BE2C (cell line): Measurements from ENCODE around the gene PIP4K2A.

Experiments
- DNase-seq: peaks from one replicate; pipeline ENCODE4 v3.0.0-alpha.2; 2020
- H3K27me3 ChIP-seq: fragments of 250-450 bp; sonication (Bioruptor Pico); 2 replicates; pipeline ENCODE4 v1.5.1; 2020; ENCODE audit warnings: mild to moderate bottlenecking
- H3K36me3 ChIP-seq: fragments of 250-450 bp; sonication (Bioruptor Pico); 2 replicates; pipeline ENCODE4 v1.5.1; 2020; ENCODE audit warnings: mild to moderate bottlenecking
- H3K4me1 ChIP-seq: fragments of 250-450 bp; sonication (Bioruptor Pico); 2 replicates; pipeline ENCODE4 v1.5.1; 2020
- H3K4me3 ChIP-seq: 2 replicates; pipeline ENCODE4 v1.5.1; 2011; ENCODE audit warnings: low read depth, low read length
- H3K9me3 ChIP-seq: fragments of 250-450 bp; sonication (Bioruptor Pico); 2 replicates; pipeline ENCODE4 v1.5.1; 2020
- CTCF ChIP-seq: IDR thresholded peaks from 2 replicates; pipeline ENCODE4 v1.5.1; 2012; ENCODE audit warnings: mild to moderate bottlenecking, low read depth, low read length

The PIP4K2A gene

DNA sequence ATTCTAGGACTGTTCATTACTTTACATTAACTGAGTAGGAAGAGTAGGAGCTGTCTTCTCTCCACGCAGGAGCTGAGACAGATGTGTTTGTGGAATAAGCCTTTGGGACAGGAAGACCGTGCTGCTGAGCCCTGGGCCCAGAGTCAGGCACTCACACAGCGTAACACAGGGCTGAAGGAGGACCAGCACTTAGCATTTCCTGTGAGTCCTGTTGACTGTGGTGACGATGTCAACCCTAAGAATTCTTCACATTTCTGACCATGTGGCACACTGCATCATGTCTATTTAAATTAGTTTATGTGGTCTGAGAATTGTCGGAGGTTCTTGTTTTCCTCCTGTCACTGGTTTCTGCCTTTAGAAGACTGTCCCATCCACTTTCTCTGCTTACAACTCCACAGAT is 117.2 kb downstream of the PIP4K2A start:
- H3K4me3 ChIP-seq, result no peak overlapping the region
- DNase-seq, result no peak
- H3K4me1 ChIP-seq, result peaks cover 24% of the 10 kb centered on the region
- no peaks in the 10 kb centered on the region for H3K9me3 ChIP-seq
- no peaks in the 10 kb centered on the region for H3K27me3 ChIP-seq
- no peak for TF ChIP-seq CTCF
- H3K36me3 ChIP-seq, result no peaks in the 10 kb centered on the region

DNA sequence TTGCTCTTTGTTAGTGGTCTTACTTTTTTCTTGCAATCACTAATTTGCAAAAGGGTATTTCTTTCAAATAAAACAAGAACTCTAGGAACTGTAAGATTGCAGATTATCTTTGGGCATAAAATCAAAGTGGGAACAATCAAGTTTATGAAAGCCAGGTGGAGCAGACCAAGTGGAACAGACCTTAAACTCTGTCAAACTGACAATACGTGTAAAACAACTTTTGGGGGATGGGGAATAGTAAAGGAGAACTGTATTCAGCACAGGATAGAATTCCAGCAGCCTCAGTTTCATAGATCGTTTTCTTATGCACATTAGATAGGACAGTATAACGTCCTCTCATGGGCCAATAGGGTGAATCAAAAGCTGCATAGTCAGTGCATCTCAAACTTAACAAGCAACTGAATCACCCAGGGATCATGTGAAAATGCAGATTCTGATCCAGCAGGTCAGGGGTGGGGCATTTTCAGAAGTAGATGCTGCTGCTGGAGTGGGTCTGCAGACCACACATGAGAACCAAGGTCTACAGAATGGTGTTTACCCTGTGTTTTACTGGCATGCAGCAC is 120.7 kb downstream of the PIP4K2A start:
- peaks cover 6% of the 10 kb centered on the region; the same call in 1 of the 2 replicates for H3K4me1 ChIP-seq
- no peaks in the 10 kb centered on the region for H3K9me3 ChIP-seq
- no peak overlapping the region for H3K4me3 ChIP-seq
- DNase-seq, result no peak
- H3K27me3 ChIP-seq, result no peaks in the 10 kb centered on the region
- no peaks in the 10 kb centered on the region for H3K36me3 ChIP-seq
- no peak for TF ChIP-seq CTCF

DNA sequence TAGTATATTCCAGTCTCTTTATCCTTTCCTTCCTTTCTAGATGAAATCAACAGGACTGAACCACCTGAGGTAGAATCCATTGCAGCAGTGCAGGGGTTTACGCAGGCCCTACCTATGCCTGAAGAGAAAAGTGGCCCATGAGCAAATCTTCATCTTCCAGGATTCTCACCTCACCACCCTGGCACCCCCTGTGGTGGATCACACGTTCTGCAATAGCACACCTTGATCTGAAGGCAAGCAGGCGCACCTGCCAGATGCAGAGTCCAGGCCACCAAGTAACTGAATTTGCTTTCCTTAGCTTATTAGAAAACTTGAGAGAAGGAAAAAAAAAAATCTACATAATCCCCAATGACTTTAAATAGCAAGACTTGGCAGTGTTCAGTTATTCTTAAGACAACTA is 121.4 kb downstream of the PIP4K2A start:
- H3K4me1 ChIP-seq, result peaks cover 6% of the 10 kb centered on the region; the same call in 1 of the 2 replicates
- no peaks in the 10 kb centered on the region for H3K36me3 ChIP-seq
- H3K4me3 ChIP-seq, result no peak overlapping the region
- no peaks in the 10 kb centered on the region for H3K27me3 ChIP-seq
- no peaks in the 10 kb centered on the region for H3K9me3 ChIP-seq
- no peak for TF ChIP-seq CTCF
- no peak for DNase-seq

DNA sequence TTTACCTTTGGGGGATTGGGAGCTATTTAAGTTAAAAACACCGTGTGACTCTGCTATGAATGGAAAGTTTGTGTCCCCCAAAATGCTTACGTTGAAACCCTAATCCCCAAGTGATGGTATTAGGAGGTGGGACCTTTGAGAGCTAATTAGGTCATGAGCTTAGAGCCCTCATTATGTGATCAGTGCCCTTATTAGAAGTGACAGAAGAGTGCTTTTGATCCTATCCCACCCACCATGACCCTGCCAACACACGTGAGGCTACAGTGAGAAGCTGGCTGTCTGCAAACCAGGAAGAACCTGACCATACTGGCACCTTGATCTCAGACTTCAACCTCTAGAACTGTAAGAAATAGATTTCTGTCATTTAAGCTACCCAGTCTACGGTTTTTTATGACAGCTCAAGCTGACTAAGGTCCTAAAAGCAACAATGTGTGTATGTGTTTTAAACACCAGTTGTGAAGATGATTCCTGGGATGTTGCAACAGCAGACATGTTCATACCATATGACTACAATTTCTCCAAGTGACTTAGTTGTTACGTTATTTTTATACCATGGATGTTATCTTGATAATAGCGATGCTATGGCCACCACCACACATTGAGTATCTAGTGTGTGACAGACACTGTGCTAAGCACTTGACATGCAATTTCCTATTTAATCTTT is 124.4 kb downstream of the PIP4K2A start:
- no peak for DNase-seq

DNA sequence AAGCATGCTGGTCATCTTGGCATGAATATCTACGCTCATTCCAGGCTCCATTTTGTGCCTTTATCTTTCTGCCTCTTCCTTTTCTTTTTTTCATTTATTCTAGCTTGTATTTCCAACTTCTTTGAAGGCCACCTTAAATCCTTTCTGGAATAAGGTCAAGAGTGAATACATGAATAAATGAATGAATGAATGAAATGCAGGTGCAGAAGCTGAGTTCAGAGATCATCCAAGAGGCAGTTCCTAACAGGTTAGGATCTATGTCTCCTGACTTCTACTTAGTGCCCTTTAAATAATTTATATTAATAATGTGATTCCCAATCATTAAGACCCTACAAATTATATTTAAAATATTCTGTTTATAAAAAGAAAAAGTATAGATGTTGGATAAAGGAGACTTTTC is 125.9 kb downstream of the PIP4K2A start:
- 0 out of 2 replicates have a peak, but pooled peaks cover 3% of the 10 kb centered on the region for H3K4me1 ChIP-seq
- no peaks in the 10 kb centered on the region for H3K9me3 ChIP-seq
- H3K36me3 ChIP-seq, result no peaks in the 10 kb centered on the region
- no peak for TF ChIP-seq CTCF
- no peaks in the 10 kb centered on the region for H3K27me3 ChIP-seq
- DNase-seq, result no peak
- no peak overlapping the region for H3K4me3 ChIP-seq

More for the DNA sequence above, 124.4 kb downstream of the PIP4K2A start:
- Histone ChIP-seq H3K4me1 (peaks cover 5% of the 10 kb centered on the region; the same call in 1 of the 2 replicates), H3K9me3 (no peaks in the 10 kb centered on the region), H3K36me3 (no peaks in the 10 kb centered on the region), H3K4me3 (no peak overlapping the region), H3K27me3 (no peaks in the 10 kb centered on the region)
- no peak for TF ChIP-seq CTCF

- TF ChIP-seq CTCF, result no peak
- Histone ChIP-seq H3K4me3 (no peak overlapping the region), H3K9me3 (no peaks in the 10 kb centered on the region), H3K36me3 (no peaks in the 10 kb centered on the region), H3K4me1 (0 out of 2 replicates have a peak, but pooled peaks cover 3% of the 10 kb centered on the region), H3K27me3 (no peaks in the 10 kb centered on the region)
- no peak for DNase-seq
These were observed 130.7 kb downstream of the PIP4K2A start for GRCh38 chr10:22583683-22584082.
